ENCODE data around the gene BABAM1.

The BABAM1 gene

DNA sequence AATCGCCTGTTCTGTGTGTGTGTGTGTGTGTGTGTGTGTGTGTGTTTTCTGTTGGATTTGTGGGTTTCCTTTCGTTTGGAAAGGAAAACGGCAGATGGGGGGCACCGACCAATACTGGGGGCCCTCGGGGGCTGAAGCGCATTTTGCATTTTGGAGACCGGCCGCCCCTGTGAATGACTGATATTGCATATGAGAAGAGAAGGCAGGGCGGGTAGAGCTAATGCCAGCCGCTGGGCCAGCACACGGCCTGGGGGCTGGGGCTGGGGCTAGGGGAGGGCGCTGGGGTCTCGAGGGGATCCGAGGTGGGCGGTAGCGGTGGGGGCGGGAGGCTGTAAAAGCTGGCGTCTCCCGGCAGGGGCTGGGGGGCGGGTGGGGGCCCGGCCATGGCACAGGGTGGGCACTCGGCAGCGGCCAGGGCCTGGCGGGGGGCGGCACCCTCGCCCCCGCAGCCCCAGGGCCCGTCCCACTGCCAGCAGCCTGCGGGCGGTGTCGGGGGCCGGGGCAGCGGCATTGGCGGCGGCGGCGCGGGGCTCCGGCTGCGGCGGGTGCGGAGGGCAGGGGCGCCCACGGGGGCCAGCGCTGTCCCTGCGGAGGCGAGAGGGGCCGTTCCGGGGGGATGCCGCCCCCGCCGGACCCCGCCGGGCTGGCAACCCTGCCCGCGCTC lies 56.2 kb downstream of the BABAM1 start:
- TF ChIP-seq GATA1 (IDR thresholded peaks at IDR 0.05; ENCODE audit: low read depth, low read length) = no peak
- no peak for TF ChIP-seq POLR2A (IDR thresholded peaks at IDR 0.05; ENCODE audit: low read length)
- no peak for DNase-seq

DNA sequence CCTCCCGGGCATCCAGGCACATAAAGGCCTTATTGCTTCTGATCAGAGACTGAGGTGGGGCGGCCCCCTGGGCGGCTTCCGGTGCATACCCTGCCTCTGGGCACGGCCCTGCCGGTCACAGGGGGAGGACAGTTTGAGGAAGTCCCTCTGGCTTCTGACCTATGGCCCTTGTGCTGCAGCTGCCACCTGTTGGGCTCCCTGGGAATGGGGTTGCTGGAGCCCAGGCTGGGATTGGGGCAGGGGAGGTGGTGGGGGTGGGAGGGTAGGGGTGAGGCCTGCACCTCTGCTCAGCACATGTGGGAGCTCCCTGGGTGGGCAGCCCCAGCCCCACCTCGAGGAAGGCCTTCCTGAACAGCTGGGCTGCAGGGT lies 56.7 kb downstream of the BABAM1 start:
- no peak for DNase-seq
- TF ChIP-seq GATA1 (IDR thresholded peaks at IDR 0.05; ENCODE audit: low read depth, low read length) (no peak), POLR2A (IDR thresholded peaks at IDR 0.05; ENCODE audit: low read length) (no peak)

DNA sequence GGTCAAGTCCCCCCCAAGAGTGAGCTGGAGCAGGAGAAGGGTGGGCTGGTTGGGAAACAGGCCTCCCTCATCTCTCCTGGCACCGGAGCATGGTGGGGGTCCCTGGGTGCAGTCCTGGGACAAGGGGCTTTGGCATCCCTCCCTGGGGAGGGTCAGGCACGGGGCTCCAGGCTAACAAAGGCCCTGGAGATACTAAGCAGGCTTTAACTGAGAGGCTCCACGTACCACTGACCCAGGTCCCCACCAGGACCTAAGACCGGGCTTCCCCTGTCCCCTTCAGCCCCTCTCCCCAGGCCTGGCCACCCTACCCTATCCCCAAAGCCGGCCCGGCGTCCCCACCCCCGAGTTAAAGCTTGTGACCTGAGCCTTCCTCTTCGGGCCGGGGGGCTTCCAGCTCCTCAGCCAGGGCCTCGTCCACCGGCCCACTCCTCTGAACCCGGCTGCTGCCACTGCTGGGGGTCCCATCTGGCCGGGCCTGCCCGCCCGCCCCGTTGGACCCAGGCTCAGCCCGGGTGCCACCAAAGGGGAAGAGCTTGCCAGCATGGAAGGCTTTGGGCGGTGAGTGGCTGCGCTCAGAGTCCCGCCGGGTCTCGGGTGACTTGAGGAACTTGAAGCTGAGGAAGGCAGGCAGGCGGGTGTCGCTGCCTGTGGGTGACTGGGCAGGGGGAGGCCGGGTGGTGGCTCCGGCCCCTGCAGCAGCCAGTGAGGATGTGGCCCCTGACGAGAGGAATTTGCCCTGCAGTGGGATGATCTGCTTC lies 57.3 kb downstream of the BABAM1 start:
- DNase-seq = no peak
- TF ChIP-seq GATA1 (IDR thresholded peaks at IDR 0.05; ENCODE audit: low read depth, low read length) = no peak
- TF ChIP-seq POLR2A (IDR thresholded peaks at IDR 0.05; ENCODE audit: low read length) = no peak

DNA sequence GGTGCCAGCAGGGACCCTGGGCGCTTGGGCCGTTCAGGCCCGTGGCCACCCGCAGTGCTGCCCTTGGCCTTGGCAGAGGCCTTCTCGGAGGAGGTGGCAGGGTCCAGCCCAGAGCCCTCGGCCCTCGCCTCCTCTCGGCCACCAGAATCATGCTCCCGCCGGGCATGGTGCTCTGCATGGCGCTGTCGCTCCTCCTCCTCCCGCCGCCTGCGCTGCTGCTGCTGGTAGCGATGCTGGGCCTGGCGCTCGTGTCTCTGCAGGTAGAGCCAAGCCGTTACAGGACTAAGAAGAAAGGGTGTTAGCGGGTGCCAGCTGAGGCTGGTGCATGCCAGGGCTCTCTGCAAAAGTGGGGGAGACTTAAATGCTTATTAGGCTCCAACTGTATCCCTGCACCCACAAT lies 57.9 kb downstream of the BABAM1 start:
- no peak for DNase-seq
- no peak for TF ChIP-seq GATA1 (IDR thresholded peaks at IDR 0.05; ENCODE audit: low read depth, low read length)
- no peak for TF ChIP-seq POLR2A (IDR thresholded peaks at IDR 0.05; ENCODE audit: low read length)

DNA sequence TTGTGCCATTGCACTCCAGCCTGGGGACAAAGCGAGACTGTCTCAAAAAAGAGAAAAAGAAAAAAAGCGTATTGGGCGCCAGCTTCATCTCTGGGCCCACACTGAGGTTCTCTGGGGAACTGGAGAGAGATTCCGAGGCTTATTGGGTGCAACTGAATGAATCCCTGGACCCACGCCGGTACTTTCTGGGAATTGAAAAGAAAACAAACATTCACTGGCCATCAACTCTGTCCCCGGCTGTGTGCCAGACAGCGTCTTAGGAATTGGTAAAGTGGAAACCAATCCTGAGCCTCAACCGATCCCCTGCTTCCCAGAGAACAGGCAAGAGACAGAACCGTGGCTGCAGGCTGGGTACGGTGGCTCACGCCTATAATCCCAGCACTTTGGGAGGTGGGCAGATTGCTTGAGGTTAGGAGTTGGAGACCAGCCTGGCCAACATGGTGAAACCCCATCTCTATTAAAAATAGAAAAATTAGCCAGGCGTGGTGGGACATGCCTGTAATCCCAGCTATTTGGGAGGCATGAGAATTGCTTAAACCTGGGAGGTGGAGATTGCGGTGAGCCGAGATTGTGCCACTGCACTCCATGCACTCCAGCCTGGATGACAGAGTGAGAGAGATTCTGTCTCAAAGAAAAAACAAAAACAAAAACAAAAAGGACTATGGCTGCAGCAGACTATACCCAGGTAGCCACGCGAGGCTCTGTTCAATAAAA lies 58.8 kb downstream of the BABAM1 start:
- DNase-seq = no peak
- TF ChIP-seq GATA1 (IDR thresholded peaks at IDR 0.05; ENCODE audit: low read depth, low read length) (no peak), POLR2A (IDR thresholded peaks at IDR 0.05; ENCODE audit: low read length) (no peak)

DNA sequence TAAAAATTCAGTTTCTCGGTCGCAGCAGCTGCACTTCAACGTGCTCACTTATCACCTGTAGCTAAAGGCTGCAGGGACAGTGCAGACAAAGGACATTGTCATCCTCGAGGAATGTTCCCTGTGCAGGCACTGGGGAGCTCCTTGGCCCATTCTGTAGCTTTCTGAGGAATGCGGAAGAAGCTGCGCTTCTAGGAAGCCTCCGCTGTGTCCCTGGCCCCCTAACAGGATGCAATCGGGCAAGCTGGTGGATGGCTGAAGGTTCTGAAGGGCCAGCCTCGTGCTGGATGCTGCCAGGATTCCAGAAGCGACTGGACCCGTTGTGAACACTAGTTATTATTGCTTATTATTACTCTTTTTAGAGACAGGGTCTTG lies 59.3 kb downstream of the BABAM1 start:
- no peak for DNase-seq
- no peak for TF ChIP-seq GATA1 (IDR thresholded peaks at IDR 0.05; ENCODE audit: low read depth, low read length)
- TF ChIP-seq POLR2A (IDR thresholded peaks at IDR 0.05; ENCODE audit: low read length) = no peak

DNA sequence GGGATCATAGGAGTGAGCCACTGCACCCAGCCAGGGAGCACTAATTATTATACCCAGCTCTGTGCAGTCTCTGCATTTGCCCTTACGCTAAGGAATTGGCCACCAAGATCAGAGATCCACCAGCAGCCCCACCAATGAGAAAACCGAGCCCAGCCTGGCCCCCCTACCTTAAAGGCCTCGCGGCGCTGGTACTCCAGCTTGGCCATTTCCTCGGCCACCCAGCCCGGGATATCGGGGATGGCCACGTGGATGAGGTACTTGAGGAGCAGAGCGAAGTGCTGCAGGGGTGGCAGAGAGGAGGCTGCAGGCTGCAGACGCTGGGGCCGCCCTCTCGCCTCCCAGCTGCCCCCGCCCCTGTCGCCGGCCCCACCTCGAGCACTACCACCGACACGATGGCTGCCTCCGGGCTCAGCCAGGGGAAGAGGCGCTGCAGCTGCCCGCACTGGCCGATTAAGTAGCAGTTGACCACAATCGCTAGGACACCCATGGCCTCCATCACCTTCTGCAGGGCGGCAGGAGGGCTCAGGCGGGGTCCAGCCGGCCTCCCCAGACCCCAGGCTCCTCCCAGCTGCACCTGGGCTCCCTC lies 59.9 kb downstream of the BABAM1 start:
- no peak for DNase-seq
- TF ChIP-seq POLR2A (IDR thresholded peaks at IDR 0.05; ENCODE audit: low read length) = no peak
- no peak for TF ChIP-seq GATA1 (IDR thresholded peaks at IDR 0.05; ENCODE audit: low read depth, low read length)

DNA sequence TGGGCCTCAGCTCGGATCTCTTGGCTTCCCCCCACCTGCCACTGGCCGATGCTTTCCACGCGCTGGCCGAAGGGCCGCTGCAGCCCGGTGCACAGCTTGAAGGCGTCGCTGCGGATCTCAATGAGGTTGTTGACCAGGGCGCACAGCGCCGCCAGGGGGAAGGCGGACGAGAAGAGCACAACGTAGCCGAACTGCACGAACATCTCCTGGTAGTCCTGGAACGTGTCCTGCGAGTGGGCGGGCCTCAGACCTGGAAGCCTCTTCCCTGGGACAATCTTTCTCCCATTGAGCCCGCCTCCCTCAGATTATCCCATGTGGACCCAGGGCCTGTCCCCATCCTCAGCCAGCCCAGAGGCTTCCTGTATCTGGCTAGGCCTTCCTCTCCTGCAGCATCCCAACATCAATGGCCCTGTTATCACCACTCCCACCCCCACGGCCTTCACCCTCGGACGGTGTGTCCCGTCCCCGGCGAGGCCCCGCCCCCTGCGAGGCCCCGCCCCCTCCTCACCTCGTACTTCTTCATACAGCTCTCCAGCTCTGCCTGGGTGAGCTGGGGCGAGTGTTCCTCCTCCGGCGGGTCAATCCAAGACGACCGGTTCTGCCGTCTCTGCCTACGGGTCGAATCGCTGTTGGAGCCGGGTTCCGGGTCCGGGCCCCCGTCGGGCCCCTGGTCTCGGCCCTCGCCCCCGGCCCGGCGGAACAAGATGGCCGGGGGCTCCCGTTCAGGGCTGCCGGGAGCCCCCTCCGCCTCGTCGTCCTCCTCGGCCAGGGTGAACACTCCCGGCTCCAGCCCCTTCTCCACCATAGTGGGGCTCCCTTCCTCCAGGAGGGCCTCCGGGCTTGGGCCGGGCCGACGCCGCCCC lies 60.6 kb downstream of the BABAM1 start:
- DNase-seq = peak in 1 of 2 experiments; percentile 64

More for the DNA sequence above, 60.6 kb downstream of the BABAM1 start:
- no peak for TF ChIP-seq GATA1 (IDR thresholded peaks at IDR 0.05; ENCODE audit: low read depth, low read length)
- no peak for TF ChIP-seq POLR2A (IDR thresholded peaks at IDR 0.05; ENCODE audit: low read length)

All from erythroblast (primary cell).